Osteoblast (primary cell): Measurements from ENCODE around the gene ARHGAP35. TPM values are rescaled to one million over a fixed set of nuclear protein-coding genes. Genes with fewer than 3 reads are reported as not detected.
"Not testable (repeated sequence)": the region's sequence is repeated elsewhere in the genome, so short reads cannot be mapped to it uniquely, and the experiment has no call there.

Source experiments
- DNase-seq: peaks from one replicate; pipeline ENCODE4 v3.0.0; 2011; ENCODE audit warnings: low spot score, mixed read lengths; ENCODE audit not compliant: insufficient read length; ENCODE audit errors: missing footprints
- H2AFZ ChIP-seq: 2 replicates; pipeline ENCODE4 v1.6.0; 2011; ENCODE audit warnings: mild to moderate bottlenecking, low read length
- H3K27ac ChIP-seq: 2 replicates; pipeline ENCODE4 v1.5.1; 2011; ENCODE audit warnings: mild to moderate bottlenecking, low read depth, low read length, moderate library complexity
- H3K27me3 ChIP-seq: 2 replicates; pipeline ENCODE4 v1.6.0; 2012; ENCODE audit warnings: mild to moderate bottlenecking, control low read depth, inconsistent platforms, low read length, moderate library complexity; ENCODE audit not compliant: insufficient read depth
- H3K36me3 ChIP-seq: 2 replicates; pipeline ENCODE4 v1.5.1; 2011; ENCODE audit warnings: mild to moderate bottlenecking, low read length, control low read depth, moderate library complexity; ENCODE audit not compliant: insufficient read depth
- H3K4me1 ChIP-seq: 2 replicates; pipeline ENCODE4 v1.5.1; 2011; ENCODE audit warnings: mild to moderate bottlenecking, low read length, control low read depth, moderate library complexity; ENCODE audit not compliant: insufficient read depth
- H3K4me2 ChIP-seq: 2 replicates; pipeline ENCODE4 v1.6.0; 2011; ENCODE audit warnings: mild to moderate bottlenecking, low read length; ENCODE audit not compliant: insufficient read depth
- H3K4me3 ChIP-seq: fragments of 200-600 bp; sonication (generic); 3 replicates; pipeline ENCODE4 v1.5.1; 2012; ENCODE audit warnings: mild to moderate bottlenecking, low read length, inconsistent platforms; ENCODE audit not compliant: insufficient read depth
- H3K79me2 ChIP-seq: 2 replicates; pipeline ENCODE4 v1.6.0; 2012; ENCODE audit warnings: mild to moderate bottlenecking, low read length, control low read depth, inconsistent platforms; ENCODE audit not compliant: insufficient read depth
- H3K9me3 ChIP-seq: 2 replicates; pipeline ENCODE4 v1.5.1; 2011; ENCODE audit warnings: low read depth, low read length, control low read depth
- H4K20me1 ChIP-seq: 2 replicates; pipeline ENCODE4 v1.6.0; 2012; ENCODE audit warnings: mild to moderate bottlenecking, low read length, control low read depth; ENCODE audit not compliant: insufficient read depth
- CTCF ChIP-seq: IDR thresholded peaks from 2 replicates; pipeline ENCODE4 v1.5.1; 2011; ENCODE audit warnings: mild to moderate bottlenecking, low read depth, low read length, moderate library complexity; ENCODE audit errors: extremely low read depth
- total RNA-seq: library from RNA; depleted of rRNA; stranded (reverse); fragments of >200 nt; gene quantifications from 2 replicates; pipeline ENCODE4 v1.2.3, GENCODE V29; 2012

The ARHGAP35 gene
- total RNA-seq, 1 donor = 82.2 TPM

GRCh38 chr19:46868025-46868802 is 7.4 kb downstream of the ARHGAP35 start:
- no peak for TF ChIP-seq CTCF
- no peak for DNase-seq
- no peak overlapping the region for H3K4me2 ChIP-seq
- no peak overlapping the region for H3K4me3 ChIP-seq
- H2AFZ ChIP-seq = no peak overlapping the region
- H3K27ac ChIP-seq = no peak overlapping the region
- H3K36me3 ChIP-seq = peaks cover 3% of the 10 kb centered on the region
- H3K27me3 ChIP-seq = no peaks in the 10 kb centered on the region
- no peaks in the 10 kb centered on the region for H3K9me3 ChIP-seq
- peaks cover 45% of the 10 kb centered on the region for H3K4me1 ChIP-seq
- peaks cover 51% of the 10 kb centered on the region for H4K20me1 ChIP-seq
- peaks cover 98% of the 10 kb centered on the region for H3K79me2 ChIP-seq

- peaks cover 30% of the 10 kb centered on the region for H3K4me1 ChIP-seq
- not testable (repeated sequence) for H3K9me3 ChIP-seq, H3K27ac ChIP-seq, DNase-seq, H3K4me3 ChIP-seq, H3K27me3 ChIP-seq, H3K36me3 ChIP-seq, H2AFZ ChIP-seq, H3K4me2 ChIP-seq
- peaks cover 96% of the 10 kb centered on the region for H3K79me2 ChIP-seq
- H4K20me1 ChIP-seq = peaks cover 28% of the 10 kb centered on the region
Measured at GRCh38 chr19:46871173-46871572, 10.4 kb downstream of the ARHGAP35 start.

GRCh38 chr19:46872967-46873366 is 12.2 kb downstream of the ARHGAP35 start:
- Histone ChIP-seq H3K36me3 (peaks cover 9% of the 10 kb centered on the region), H3K4me3 (no peak overlapping the region), H3K27ac (peak overlapping the region; percentile 51), H3K4me1 (peaks cover 16% of the 10 kb centered on the region), H3K4me2 (no peak overlapping the region), H3K27me3 (no peaks in the 10 kb centered on the region), H3K79me2 (peaks cover 94% of the 10 kb centered on the region), H2AFZ (no peak overlapping the region), H3K9me3 (no peaks in the 10 kb centered on the region), H4K20me1 (peaks cover 13% of the 10 kb centered on the region)
- DNase-seq = no peak
- no peak for TF ChIP-seq CTCF

- peaks cover 38% of the 10 kb centered on the region for H3K4me1 ChIP-seq
- no peak overlapping the region for H2AFZ ChIP-seq
- peaks cover 78% of the 10 kb centered on the region for H3K79me2 ChIP-seq
- H3K36me3 ChIP-seq = peaks cover 9% of the 10 kb centered on the region
- peaks cover 4% of the 10 kb centered on the region for H4K20me1 ChIP-seq
- TF ChIP-seq CTCF = no peak
- peak overlapping the region; percentile 11 for H3K27ac ChIP-seq
- no peak overlapping the region for H3K4me2 ChIP-seq
- no peaks in the 10 kb centered on the region for H3K27me3 ChIP-seq
- H3K4me3 ChIP-seq = no peak overlapping the region
- DNase-seq = no peak
- no peaks in the 10 kb centered on the region for H3K9me3 ChIP-seq
Measured at GRCh38 chr19:46875234-46875633, 14.4 kb downstream of the ARHGAP35 start.
